ENCODE results near the gene HSPB7.
"Not testable (repeated sequence)": the region's sequence is repeated elsewhere in the genome, so short reads cannot be mapped to it uniquely, and the experiment has no call there.

HSPB7 gene

DNA sequence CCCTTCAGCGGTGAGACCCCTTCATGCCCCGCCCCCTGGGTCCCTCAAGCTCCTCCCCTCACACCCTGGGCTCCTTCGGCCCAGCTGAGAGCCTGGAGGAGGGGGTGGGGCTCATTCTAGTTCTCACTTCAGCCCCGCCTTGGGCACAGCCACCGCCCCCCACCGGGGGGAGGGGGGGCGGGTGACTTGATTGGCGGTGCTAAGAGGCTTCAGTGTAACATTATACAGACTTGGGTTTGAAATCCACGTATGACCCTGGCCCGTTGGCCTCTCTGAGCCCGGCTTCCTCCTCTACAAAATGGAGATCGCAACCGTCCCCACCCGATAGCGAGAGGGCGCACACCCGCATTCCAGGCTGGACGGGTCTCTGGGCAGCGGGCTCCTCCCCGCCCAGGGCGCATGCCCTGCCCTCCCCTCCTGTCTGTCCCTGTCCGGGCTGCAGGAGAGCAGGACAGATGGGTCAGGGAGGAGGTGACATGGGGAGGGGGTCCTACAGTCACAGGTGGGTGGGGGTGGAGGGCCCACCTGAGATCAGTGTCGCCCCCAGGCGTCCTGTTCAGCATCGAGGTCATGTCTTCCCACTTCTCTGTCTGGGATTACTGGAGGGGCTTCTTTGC, 30.8 kb upstream of the HSPB7 start:
- peak; percentile 68 for DNase-seq

DNA sequence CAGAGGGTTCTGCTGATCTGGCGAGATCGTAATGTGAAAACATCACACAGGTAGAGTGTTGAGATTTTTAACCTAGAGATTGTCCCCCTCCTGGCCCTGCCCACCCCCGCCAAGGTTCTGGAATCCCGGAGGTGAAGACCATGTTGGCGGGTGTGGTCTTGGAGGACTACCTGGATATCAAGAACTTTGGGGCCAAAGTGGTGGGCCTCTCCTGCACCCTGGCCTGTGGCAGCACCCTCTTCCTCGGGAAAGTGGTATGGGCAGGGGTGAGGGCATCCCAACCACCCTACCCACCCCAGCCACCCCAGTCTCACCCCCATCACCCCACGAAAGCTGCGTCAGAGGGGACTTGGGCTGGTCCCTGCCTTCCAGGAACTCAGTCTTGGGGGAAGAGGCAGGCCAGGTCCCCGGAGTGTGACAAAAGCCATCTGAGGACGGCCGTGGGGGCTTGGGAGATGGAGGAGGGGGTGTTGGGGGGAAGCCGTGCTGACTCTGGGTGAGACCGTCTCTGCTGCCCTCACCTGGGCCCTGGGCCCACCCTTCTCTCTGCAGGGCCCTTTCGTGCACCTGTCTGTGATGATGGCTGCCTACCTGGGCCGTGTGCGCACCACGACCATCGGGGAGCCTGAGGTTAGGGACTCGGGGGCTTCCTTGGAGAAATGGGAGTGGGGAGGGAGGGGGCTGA, 30.1 kb upstream of the HSPB7 start:
- DNase-seq, result no peak

DNA sequence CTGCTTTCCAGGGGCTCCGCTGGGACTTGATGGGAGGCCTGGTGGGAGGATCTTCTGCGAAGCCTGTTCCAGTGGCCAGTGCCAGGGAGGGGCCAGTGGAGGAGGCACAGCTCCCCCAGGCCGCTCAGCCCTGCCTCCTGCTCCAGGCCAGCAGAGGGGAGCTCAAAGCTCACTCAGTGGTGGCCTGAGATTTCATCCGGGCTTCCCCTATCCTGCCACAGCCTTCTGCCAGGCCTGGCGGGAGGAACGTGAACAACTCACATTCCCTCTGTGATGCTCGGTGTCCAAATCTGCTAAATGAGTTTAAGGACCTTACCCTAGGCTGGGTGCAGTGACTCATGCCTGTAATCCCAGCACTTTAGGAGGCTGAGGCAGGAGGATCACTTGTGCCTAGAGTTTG, 29.0 kb upstream of the HSPB7 start:
- peak; percentile 28 for DNase-seq

DNA sequence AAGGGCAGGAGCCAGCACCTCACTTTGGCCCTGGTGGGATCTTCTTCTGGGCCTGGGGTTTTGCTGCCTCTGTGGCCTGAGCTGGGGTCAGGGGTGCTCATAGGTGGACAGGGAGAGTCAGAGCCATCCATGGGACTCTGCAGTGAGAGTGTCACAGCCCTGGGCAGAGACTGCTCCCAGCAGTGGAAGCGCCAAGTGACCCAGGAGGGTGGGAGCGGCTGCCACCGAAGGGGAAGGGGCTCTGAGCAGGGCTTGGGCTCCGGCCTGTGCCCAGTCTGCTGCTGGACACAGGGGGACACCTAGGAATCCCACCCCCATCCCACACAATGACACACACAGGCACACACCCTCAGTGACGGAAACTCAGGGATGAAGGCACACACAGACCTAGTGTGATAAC, 26.1 kb upstream of the HSPB7 start:
- no peak for DNase-seq

DNA sequence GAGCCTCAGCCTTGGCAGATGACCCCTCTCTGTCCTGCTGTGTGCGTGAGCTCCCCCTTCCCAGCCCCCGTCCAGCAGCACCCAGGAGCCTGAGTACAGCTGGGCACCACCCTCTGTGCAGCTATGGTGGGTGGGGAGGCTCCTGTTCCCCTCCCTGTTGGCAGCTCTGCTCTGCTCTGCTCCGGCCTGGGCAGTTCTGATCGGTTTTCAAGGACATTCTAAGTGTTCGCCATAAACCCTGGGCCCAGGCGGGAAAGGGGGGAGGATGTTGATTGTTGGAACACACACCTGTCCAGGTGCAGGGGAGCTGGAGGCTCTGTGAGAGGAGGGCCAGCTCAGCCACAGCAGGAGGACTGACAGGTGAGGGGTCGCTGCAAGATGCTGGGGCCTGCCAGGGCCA, 25.7 kb upstream of the HSPB7 start, which contains the start of gene CLCNKB:
Gene CLCNKB (plus strand): TSS at position 262 of the 400 bp plus-strand sequence. CDS start 711 bp downstream, outside the sequence.
- DNase-seq, result peak; percentile 55

DNA sequence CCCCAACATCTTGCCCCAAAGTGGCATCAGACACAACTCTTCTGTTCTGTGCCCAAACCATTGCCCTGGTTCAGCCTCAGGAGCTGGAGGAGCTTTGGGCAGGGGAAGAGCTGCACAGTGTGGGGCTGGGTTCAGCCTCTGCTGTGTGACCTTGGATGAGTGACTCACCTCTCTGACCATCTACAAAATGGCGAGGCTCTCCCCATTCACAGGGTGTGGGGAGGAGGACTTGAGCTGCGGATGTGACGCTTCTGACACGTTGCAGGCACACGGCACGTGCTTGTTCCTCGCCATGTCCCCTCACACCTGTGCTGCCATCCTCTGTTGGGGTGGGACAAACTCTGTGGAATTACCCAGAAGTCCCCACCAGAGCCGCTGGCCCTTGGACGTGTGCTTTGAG, 24.8 kb upstream of the HSPB7 start:
- not testable (repeated sequence) for DNase-seq

DNA sequence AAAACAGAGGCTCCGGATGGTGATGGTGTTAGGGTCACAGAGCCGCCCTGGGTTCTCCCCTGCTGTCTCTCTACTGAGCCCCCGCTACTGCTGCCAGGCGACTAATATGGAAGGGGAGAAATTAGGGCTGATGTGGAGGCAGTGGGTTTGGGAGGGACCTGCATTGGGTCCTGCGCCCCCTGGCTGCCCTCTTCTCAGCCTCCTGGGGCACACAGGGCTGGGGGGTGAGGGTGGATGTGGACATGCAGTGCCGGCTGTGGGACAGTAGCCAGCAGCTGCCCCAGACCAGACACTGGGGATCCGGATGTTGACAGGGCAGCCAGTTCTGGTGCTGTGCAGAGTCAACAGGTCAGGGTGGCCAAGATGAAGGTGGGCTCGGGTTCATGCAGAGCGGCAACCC, 24.3 kb upstream of the HSPB7 start:
- DNase-seq, result no peak

DNA sequence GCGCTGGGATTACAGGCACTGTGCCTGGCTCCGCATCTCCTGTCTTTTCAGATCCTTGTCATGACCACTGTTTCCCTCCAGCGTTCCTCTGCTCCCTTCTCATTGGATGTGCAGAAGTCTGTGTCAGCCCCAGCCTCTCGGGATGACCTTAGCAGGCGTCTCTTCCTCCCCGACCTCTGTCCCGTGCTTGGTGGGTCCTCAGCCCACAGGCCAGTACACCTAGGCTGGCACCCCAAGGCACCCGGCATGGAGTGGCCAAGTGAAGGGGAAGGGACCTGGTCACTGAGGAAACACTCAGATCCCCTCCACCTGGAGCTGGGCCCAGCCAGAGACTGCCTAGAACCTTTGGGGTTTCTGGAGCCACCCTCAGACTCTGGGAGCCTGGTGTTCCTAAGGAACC, 23.4 kb upstream of the HSPB7 start:
- no peak for DNase-seq

DNA sequence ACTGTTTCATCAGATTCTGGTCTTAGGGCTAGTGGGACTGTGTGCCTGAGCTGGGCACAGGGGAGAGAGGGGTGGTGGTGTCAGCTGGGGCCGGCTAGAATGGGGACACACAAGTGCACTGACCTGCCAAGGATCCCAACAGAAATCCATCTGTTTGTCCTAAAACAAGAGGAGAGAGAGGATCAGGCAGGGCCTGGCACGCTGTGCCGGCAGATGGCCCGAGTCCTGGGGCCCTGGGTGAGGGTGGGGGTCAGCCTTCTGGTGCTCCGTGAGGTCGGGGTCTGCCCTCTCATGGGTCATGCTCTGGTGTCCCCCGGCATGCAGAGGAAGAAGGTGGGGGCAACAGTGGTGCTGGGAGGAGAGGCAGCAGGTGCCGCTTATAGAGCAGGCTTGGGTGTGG, 22.0 kb upstream of the HSPB7 start:
- DNase-seq, result not testable (repeated sequence)

DNA sequence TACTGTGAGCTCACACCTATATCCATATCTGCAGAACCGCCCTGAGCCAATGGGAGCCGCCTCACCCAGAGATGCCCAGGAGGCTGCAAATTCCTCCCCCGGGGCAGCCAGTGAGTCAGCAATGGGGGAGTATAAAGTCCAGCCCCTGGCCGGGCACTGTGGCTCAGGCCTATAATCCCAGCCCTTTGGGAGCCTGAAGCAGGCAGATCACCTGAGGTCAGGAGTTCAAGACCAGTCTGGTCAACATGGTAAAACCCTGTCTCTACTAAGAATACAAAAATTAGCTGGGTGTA, 20.7 kb upstream of the HSPB7 start:
- peak; percentile 25 for DNase-seq

DNA sequence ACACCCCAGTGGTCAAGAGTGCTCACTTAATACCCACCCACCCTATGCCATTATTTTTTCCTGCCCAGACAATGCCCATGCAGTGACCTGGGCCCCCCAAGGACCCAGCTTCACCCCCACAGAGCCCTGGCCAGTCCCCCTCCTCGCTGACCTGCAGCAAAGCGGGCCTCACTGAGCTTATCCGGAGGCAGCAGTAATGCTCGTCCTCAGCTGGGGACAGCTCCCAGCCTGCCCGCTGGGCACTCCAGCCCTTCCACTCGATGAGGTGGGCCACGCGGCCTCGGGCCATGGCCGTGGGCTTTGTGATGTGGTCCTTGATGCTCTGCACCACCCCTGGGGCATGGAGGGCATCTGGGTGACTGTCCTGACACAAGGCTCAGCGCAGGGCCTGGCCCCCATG, 18.6 kb upstream of the HSPB7 start:
- DNase-seq, result not testable (repeated sequence)

DNA sequence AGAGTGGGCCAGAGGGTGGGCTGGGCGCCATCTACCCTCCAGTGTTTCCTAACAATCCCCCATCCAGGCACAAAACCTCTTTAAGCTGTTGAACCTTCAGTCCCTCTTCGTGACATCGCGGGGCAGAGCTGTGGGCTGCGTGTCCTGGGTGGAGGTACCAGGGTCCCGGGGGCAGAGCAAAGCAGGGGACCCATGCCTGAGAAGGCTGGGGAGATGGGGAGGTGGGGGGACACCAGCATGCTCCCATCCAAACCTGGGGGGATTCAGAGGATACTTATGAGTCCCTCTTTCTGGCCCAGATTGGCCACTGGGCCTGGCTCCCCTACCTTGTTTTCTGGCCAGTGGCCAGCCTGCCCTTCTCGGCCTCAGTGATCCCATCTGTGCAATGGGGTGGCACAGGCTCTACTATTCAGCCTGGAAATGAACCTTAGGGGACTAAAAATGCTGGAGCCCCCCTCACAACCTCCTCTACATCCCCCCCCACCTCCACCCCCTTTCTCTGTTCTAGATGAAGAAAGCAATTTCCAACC, 15.3 kb upstream of the HSPB7 start:
- not testable (repeated sequence) for DNase-seq

DNA sequence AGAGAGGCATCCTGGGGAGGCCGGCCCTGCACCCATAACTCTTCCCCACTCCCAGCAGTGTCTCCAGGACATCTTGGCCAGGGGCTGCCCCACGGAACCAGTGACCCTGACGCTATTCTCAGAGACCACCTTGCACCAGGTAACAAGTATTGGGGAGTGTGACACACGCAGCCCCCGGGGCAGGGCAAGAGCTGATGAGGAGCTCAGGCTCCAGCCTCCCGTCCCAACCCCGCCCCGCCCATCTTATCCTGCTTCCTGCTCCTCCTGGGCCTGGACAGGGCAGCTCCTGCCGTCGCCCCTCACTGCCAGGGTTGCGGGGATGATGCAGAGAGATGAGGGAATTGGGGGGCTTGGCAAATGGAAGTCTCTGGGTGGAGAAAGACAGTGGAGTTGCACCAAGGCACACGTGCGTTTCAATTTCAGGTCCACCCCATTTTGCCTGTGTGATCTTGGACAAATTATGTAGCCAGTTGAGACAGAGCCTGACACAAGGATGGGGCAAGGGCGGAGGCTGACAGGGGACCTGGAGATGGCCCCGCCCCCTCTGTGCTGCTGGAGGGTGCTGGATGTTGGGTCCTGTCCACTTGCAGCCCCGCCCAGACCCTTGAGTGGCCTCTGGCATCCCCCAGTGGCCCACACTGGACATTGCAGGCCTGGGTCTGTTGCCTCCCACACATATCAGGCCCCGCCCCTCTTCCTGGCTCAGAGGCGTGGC, 14.7 kb upstream of the HSPB7 start:
- peak; percentile 89 for DNase-seq

DNA sequence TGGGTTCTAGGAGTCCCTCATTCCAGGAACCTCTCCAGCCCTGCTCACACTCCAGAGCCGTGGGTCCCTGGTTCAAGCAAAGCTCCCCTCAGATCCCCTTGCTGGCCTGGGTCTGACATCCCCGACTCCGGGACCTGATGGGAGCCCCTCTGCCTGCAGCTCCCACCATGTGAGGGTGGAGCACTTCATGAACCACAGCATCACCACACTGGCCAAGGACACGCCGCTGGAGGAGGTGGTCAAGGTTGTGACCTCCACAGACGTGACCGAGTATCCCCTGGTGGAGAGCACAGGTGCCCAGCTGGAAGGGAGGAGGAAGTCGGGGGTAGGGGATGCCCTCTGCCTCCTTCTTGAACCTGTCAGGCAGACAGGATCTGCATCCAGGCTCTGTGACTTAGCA, 13.7 kb upstream of the HSPB7 start:
- DNase-seq, result no peak

DNA sequence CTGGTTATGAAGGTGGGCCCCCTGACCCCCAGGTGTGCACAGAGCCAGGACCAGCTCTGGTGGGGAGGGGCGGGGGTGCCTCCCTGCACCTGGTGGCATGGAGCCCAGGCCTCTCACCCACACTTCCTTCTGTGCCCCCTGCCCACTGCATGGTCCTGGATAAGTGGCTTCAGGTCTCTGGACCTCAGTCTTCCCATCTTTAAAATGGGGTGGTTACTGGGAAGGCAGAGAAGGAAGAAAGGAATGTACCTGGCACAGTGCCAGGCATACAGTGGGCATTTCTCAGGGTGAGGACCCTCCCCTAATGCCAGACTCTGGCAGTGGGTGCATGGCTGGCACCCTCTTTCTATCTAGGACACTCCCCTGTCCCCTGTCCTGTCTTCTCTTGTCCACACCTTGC, 11.4 kb upstream of the HSPB7 start:
- no peak for DNase-seq

DNA sequence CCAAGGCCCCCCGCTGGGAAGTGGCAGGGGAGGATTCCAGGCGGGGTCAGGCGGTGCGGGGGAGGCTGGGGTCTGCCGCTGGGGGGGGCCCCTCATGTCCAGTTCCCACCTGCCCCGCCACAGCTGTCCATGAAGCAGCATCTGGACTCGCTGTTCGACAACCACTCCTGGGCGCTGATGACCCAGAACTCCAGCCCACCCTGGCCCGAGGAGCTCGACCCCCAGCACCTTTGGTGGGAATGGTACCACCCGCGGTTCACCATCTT, 11.1 kb upstream of the HSPB7 start:
- DNase-seq, result not testable (repeated sequence)

DNA sequence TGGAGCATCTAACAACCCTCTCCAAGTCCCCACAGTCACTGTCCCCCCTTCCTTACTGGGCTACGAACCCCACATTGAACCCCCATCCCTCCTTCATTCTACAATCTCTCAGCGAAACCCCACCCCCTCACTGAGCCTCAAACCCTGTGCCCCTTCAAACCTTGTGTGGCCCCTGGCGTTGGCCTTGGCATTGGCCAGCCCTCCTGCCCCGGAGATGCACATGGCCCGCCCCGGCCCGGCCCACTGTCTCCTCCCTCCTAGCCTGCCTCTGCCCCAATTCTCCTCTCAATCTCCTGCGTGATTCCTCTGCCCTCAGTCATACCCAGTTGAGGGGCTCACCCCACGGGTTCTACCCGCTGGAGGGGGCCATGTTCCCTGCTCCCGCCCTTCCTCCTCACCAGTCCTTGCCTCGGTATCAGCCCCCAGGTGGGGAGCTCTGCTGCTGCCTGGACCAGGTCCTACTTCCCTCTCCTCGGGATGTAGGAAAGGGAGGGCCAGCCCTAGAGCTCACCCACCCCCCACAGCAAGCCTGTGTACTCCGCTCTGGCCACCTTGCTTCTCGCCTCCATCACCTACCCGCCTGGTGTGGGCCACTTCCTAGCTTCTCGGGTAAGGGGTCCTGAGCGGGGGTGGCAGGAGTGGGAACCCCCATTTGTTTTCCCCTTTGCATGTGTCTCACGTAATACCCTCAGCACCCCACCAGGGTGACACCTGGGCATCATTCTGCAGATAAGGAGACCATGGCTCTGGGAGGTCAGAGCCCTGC, 10.6 kb upstream of the HSPB7 start:
- peak; percentile 24 for DNase-seq

DNA sequence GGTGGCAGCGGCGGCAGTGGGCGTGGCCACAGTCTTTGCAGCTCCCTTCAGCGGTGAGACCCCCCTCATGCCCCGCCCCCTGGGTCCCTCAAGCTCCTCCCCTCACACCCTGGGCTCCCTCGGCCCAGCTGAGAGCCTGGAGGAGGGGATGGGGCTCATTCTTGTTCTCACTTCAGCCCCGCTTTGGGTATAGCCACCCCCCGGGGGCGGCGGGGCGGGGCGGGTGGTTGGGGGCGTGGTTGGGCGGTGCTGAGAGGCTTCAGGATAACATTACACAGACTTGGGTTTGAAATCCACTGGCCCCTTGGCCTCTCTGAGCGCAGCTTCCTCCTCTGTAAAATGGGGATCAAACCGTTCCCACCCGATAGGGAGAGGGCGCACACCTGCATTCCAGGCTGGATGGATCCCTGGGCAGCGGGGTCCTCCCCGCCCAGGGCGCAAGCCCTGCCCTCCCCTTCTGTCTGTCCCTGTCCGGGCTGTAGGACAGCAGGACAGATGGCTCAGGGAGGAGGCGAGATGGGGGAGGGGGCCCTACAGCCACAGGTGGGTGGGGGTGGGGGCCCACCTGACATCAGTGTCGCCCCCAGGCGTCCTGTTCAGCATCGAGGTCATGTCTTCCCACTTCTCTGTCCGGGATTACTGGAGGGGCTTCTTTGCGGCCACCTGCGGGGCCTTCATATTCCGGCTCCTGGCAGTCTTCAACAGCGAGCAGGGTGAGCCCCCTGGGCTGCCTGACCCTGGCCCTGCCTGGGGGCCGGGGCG, 9.1 kb upstream of the HSPB7 start:
- DNase-seq, result peak; percentile 26

DNA sequence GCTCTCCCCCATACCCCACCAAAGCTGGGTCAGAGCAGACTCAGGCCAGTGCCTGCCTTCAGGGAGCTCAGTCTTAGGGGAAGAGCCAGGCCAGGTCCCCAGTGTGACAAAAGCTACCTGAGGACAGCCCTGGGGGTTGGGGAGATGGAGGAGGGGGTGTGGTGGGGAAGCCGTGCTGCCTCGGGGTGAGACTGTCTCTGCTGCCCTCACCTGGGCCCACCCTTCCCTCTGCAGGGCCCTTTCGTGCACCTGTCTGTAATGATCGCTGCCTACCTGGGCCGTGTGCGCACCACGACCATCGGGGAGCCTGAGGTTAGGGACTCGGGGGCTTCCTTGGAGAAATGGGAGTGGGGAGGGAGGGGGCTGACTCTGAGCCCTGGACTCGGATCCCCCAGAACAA, 8.5 kb upstream of the HSPB7 start:
- DNase-seq, result not testable (repeated sequence)

DNA sequence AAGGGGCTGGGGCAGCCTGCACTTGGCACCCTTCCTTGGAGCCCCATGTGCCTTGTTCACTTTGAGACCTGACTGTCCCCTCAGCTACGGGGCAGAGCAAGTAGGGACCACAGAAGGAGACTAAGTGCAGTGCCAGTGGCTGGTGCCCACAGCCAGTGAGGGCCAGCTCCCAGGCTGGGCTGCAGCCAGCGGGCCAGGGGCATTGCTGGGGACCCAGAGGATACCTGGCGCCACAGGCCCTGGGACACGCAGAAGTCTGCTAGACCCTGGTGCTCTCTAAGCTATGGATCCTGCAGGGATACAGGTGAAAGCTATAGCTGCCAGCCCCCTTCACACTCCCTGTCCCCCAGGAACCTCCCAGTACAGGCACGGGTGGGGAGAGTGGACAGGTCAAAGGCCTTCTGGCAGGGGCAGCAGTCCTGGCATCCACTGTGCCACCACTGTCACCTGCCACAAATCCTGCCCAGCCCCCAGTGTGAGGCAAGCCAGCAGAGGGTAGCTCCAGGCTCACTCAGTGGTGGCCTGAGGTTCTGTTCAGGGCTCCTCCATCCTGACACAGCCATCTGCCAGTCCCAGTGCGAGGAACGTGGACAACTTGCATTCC, 5.3 kb upstream of the HSPB7 start:
- DNase-seq, result no peak

DNA sequence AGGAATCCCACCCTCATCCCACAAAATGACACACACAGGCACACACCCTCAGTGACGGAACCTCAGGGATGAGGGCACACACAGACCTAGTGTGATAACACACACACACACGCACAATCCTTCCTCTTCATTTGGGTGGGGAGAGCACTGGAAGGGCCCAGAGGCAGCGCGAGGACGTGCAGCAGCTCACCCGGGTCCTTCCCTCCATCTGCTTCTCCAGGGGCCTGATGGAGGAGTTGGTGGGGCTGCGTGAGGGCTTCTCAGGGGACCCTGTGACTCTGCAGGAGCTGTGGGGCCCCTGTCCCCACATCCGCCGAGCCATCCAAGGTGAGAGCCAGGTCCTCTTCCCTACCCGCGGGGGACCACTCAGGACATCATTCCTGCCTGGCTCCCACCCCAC, 4.5 kb upstream of the HSPB7 start:
- no peak for DNase-seq

DNA sequence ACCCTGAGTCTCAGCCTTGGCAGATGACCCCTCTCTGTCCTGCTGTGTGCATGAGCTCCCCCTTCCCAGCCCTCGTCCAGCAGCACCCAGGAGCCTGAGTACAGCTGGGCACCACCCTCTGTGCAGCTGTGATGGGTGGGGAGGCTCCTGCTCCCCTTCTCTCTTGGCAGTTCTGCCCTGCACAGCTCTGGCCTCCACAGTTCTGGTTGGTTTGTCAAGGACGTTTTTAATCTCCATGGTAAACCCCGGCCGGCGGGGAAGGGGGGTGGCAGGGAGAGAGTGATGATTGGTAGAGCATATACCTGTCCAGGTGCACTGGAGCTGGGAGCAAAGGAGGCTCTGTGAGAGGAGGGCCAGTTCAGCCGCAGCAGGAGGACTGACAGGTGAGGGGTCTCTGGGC, 3.8 kb upstream of the HSPB7 start, which contains the start of gene CLCNKA:
Gene CLCNKA (plus strand): TSS at position 356 of the 400 bp plus-strand sequence. CDS start 584 bp downstream, outside the sequence.
- DNase-seq, result peak; percentile 60

Measured in DMS53 (cell line).